Measurements from ENCODE around the gene HPS4. TPM values are rescaled to one million over a fixed set of nuclear protein-coding genes. Genes with fewer than 3 reads are reported as not detected.

HPS4 gene
- total RNA-seq, 1 experiment from 2014 or later = 48.1 TPM

DNA sequence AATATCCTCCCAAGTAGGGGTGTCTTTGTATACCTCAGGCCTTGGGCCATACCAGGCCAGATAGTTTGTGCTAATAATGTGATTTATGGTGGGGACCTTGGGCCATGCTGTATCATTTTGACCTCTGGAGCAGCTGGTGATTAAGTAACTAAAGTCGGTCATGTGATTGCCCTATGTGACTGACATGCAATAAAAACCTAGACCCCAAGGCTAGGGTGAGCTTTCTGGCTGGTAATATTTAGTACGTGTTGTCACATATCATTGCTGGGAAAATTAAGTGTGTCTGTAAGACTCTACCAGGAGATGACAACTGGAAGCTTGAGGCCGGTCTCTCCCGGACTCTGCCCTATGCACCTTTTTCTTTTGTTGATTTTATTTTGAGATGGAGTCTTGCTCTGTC lies 41.3 kb upstream of the HPS4 start:
- no peak overlapping the region for H3K4me3 Mint-ChIP-seq
- ChIA-PET CTCF (no interaction called here), POLR2A (no interaction called here)
- H3K9me3 Mint-ChIP-seq = no peaks in the 10 kb centered on the region
- DNase-seq (ENCODE audit: low spot score) (no peak), ATAC-seq (no peak)
- no peaks in the 10 kb centered on the region for H3K27me3 Mint-ChIP-seq (ENCODE audit: low read depth)
- peaks cover 47% of the 10 kb centered on the region for H3K36me3 Mint-ChIP-seq
- TF ChIP-seq RELA (CRISPR knock-in tag; IDR thresholded peaks at IDR 0.05; ENCODE audit: borderline replicate concordance) = no peak
- no peak for TF ChIP-seq E2F4 (CRISPR knock-in tag; IDR thresholded peaks at IDR 0.05; ENCODE audit: borderline replicate concordance, low read depth)
- TF ChIP-seq, protein P1, sequence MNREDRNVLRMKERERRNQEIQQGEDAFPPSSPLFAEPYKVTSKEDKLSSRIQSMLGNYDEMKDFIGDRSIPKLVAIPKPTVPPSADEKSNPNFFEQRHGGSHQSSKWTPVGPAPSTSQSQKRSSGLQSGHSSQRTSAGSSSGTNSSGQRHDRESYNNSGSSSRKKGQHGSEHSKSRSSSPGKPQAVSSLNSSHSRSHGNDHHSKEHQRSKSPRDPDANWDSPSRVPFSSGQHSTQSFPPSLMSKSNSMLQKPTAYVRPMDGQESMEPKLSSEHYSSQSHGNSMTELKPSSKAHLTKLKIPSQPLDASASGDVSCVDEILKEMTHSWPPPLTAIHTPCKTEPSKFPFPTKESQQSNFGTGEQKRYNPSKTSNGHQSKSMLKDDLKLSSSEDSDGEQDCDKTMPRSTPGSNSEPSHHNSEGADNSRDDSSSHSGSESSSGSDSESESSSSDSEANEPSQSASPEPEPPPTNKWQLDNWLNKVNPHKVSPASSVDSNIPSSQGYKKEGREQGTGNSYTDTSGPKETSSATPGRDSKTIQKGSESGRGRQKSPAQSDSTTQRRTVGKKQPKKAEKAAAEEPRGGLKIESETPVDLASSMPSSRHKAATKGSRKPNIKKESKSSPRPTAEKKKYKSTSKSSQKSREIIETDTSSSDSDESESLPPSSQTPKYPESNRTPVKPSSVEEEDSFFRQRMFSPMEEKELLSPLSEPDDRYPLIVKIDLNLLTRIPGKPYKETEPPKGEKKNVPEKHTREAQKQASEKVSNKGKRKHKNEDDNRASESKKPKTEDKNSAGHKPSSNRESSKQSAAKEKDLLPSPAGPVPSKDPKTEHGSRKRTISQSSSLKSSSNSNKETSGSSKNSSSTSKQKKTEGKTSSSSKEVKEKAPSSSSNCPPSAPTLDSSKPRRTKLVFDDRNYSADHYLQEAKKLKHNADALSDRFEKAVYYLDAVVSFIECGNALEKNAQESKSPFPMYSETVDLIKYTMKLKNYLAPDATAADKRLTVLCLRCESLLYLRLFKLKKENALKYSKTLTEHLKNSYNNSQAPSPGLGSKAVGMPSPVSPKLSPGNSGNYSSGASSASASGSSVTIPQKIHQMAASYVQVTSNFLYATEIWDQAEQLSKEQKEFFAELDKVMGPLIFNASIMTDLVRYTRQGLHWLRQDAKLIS (CRISPR knock-in tag; IDR thresholded peaks at IDR 0.05; ENCODE audit: borderline replicate concordance) = no peak
- TF ChIP-seq IRF2 (CRISPR knock-in tag; IDR thresholded peaks at IDR 0.05; ENCODE audit: borderline replicate concordance, low read depth) = no peak
- no peak for TF ChIP-seq GABPB1 (CRISPR knock-in tag; IDR thresholded peaks at IDR 0.05)
- TF ChIP-seq, protein P2, sequence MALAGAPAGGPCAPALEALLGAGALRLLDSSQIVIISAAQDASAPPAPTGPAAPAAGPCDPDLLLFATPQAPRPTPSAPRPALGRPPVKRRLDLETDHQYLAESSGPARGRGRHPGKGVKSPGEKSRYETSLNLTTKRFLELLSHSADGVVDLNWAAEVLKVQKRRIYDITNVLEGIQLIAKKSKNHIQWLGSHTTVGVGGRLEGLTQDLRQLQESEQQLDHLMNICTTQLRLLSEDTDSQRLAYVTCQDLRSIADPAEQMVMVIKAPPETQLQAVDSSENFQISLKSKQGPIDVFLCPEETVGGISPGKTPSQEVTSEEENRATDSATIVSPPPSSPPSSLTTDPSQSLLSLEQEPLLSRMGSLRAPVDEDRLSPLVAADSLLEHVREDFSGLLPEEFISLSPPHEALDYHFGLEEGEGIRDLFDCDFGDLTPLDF (CRISPR knock-in tag; IDR thresholded peaks at IDR 0.05) = no peak
- TF ChIP-seq EMX1 (CRISPR knock-in tag; IDR thresholded peaks at IDR 0.05) = no peak
- TF ChIP-seq, protein P3, sequence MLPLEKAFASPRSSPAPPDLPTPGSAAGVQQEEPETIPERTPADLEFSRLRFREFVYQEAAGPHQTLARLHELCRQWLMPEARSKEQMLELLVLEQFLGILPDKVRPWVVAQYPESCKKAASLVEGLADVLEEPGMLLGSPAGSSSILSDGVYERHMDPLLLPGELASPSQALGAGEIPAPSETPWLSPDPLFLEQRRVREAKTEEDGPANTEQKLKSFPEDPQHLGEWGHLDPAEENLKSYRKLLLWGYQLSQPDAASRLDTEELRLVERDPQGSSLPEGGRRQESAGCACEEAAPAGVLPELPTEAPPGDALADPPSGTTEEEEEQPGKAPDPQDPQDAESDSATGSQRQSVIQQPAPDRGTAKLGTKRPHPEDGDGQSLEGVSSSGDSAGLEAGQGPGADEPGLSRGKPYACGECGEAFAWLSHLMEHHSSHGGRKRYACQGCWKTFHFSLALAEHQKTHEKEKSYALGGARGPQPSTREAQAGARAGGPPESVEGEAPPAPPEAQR (CRISPR knock-in tag; IDR thresholded peaks at IDR 0.05) = no peak
- no peak for TF ChIP-seq ZBTB21 (CRISPR knock-in tag; IDR thresholded peaks at IDR 0.05; ENCODE audit: borderline replicate concordance)
- TF ChIP-seq HMGA2 (CRISPR knock-in tag; IDR thresholded peaks at IDR 0.05) = no peak
- no peak for TF ChIP-seq PREB (CRISPR knock-in tag; IDR thresholded peaks at IDR 0.05; ENCODE audit: borderline replicate concordance)
- no peak for TF ChIP-seq ATF1 (CRISPR knock-in tag; IDR thresholded peaks at IDR 0.05)
- no peak for TF ChIP-seq ZNF317 (CRISPR knock-in tag; IDR thresholded peaks at IDR 0.05; ENCODE audit: borderline replicate concordance, low read depth)
- TF ChIP-seq, protein P4, sequence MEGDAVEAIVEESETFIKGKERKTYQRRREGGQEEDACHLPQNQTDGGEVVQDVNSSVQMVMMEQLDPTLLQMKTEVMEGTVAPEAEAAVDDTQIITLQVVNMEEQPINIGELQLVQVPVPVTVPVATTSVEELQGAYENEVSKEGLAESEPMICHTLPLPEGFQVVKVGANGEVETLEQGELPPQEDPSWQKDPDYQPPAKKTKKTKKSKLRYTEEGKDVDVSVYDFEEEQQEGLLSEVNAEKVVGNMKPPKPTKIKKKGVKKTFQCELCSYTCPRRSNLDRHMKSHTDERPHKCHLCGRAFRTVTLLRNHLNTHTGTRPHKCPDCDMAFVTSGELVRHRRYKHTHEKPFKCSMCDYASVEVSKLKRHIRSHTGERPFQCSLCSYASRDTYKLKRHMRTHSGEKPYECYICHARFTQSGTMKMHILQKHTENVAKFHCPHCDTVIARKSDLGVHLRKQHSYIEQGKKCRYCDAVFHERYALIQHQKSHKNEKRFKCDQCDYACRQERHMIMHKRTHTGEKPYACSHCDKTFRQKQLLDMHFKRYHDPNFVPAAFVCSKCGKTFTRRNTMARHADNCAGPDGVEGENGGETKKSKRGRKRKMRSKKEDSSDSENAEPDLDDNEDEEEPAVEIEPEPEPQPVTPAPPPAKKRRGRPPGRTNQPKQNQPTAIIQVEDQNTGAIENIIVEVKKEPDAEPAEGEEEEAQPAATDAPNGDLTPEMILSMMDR (IDR thresholded peaks at IDR 0.05) = no peak
- TF ChIP-seq ELF4 (CRISPR knock-in tag; IDR thresholded peaks at IDR 0.05; ENCODE audit: low read depth) = no peak
- H3K27ac Mint-ChIP-seq = no peak overlapping the region
- H3K4me1 Mint-ChIP-seq = no peaks in the 10 kb centered on the region

Measured in WTC11 (cell line).